Panc1 (cell line): ENCODE results near the gene PHLPP1. TPM values are rescaled to one million over a fixed set of nuclear protein-coding genes. Genes with fewer than 3 reads are reported as not detected.

Source experiments
- ATAC-seq: fragments of 200-7000 bp; cut with Tn5 transposase; 2 replicates; pipeline ENCODE4 v1.9.1; 2020; ENCODE audit warnings: mild to moderate bottlenecking, moderate library complexity
- BruUV-seq: library from RNA; stranded (reverse); fragments of 400-500 nt; replicated peaks from 2 replicates; lab custom pipeline; 2021; lab: Mats Ljungman, UMichigan
- CTCF ChIA-PET: fragments of 300-600 bp; sonication (Branson Sonifier 250); formaldehyde crosslinking; loops from one replicate; lab custom pipeline; 2022; ENCODE audit warnings: antibody characterized with exemption; lab: Charles Lee
- POLR2A ChIA-PET: fragments of 300-600 bp; sonication (Branson Sonifier 250); formaldehyde crosslinking; loops from one replicate; lab custom pipeline; 2022; ENCODE audit warnings: antibody characterized with exemption; lab: Charles Lee
- DNase-seq: peaks from one replicate; pipeline ENCODE4 v3.0.0-alpha.2; 2010; ENCODE audit warnings: low read depth, low spot score
- H3K27ac ChIP-seq: 2 replicates; pipeline ENCODE4 v1.5.1; 2011; ENCODE audit warnings: mild to moderate bottlenecking, low read length, inconsistent platforms
- H3K27me3 ChIP-seq: fragments of 200-500 bp; sonication (Bioruptor generic); 2 replicates; pipeline ENCODE4 v1.6.0; 2014; ENCODE audit warnings: low read length, inconsistent platforms; ENCODE audit not compliant: control insufficient read depth, insufficient read depth
- H3K36me3 ChIP-seq: fragments of 200-500 bp; sonication (Bioruptor generic); 2 replicates; pipeline ENCODE4 v1.5.1; 2014; ENCODE audit warnings: inconsistent platforms, mild to moderate bottlenecking, low read length, moderate library complexity; ENCODE audit not compliant: control insufficient read depth, insufficient read depth
- H3K4me1 ChIP-seq: 2 replicates; pipeline ENCODE4 v1.5.1; 2011; ENCODE audit warnings: inconsistent platforms, mild to moderate bottlenecking, low read length, moderate library complexity; ENCODE audit not compliant: control insufficient read depth, insufficient read depth
- H3K4me3 ChIP-seq, 2 experiments: 2 replicates each; pipeline ENCODE4 v1.5.1; 2011 to 2012; ENCODE audit warnings: low read depth in 2 of 2, low read length in 2 of 2, mild to moderate bottlenecking in 2 of 2, inconsistent platforms in 1 of 2, moderate library complexity in 1 of 2
- H3K9me3 ChIP-seq: fragments of 200-500 bp; sonication (Bioruptor generic); 2 replicates; pipeline ENCODE4 v1.5.1; 2014; ENCODE audit warnings: low read depth, mild to moderate bottlenecking, inconsistent platforms, low read length, moderate library complexity; ENCODE audit not compliant: control insufficient read depth, insufficient read depth
- POLR2AphosphoS5 ChIP-seq: IDR thresholded peaks from 2 replicates; pipeline ENCODE4 v1.6.1; 2012; ENCODE audit warnings: mild to moderate bottlenecking, low read depth, low read length, moderate library complexity
- SIN3A ChIP-seq: IDR thresholded peaks from 2 replicates; pipeline ENCODE4 v1.6.1; 2012; ENCODE audit warnings: low read depth, mild to moderate bottlenecking, low read length, moderate library complexity, borderline replicate concordance; ENCODE audit not compliant: insufficient read depth
- TCF7L2 ChIP-seq: IDR thresholded peaks from 2 replicates; pipeline ENCODE4 v1.6.1; 2011; ENCODE audit warnings: mild to moderate bottlenecking, low read depth, low read length, inconsistent platforms
- in situ Hi-C: cut with HindIII; loops from 2 replicates; pipeline ENCODE4 v1.10.0; 2016; ENCODE audit warnings: low sequenced_read_pairs, low pct_unique_long_range_greater_than_20kb
- intact Hi-C: fragments of 100-400 bp; cut with micrococcal nuclease; formaldehyde crosslinking; loops from one replicate; pipeline ENCODE4 v1.10.0; 2022; ENCODE audit not compliant: unreplicated experiment
- total RNA-seq: library from RNA; stranded (reverse); gene quantifications from one replicate; pipeline ENCODE4 v1.2.1, GENCODE V29; 2021; ENCODE audit not compliant: unreplicated experiment
- TF ChIP-seq, protein P1 (sequence below), 2 experiments: IDR thresholded peaks; 2 replicates each; pipeline ENCODE4 v1.6.1; 2011 to 2012; ENCODE audit warnings: low read depth in 2 of 2, control low read depth in 1 of 2, low read length in 1 of 2, mild to moderate bottlenecking in 1 of 2, moderate library complexity in 1 of 2; ENCODE audit not compliant: insufficient read depth in 1 of 2
- TF ChIP-seq, protein P2 (sequence below): fragments of 450-650 bp; IDR thresholded peaks from 2 replicates; pipeline ENCODE4 v1.5.1; 2017; ENCODE audit warnings: mild to moderate bottlenecking

PHLPP1 gene
- total RNA-seq, 1 experiment from 2014 or later: 6.3 TPM

DNA sequence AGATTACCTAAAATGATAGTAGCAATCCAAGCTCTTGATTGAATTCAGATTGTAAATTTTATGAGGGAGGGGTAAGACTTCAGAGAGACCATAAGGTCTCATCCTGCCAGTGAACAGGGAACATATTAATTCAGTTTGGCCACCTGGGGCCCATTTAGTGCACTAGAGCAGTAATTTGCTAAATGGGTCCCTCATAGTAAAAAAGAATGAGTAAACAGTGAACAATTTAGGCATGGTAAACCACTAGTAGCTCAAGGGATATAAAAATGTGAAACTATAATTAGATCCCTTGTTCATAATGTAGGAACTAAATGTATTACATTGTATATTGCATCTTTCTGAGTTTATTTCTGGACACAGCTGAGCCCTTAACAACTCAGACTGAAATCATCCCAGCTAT, 4.9 kb upstream of the PHLPP1 start:
- Histone ChIP-seq H3K27me3 (no peaks in the 10 kb centered on the region), H3K36me3 (no peaks in the 10 kb centered on the region), H3K9me3 (no peaks in the 10 kb centered on the region), H3K4me3 (no peak overlapping the region), H3K4me1 (no peaks in the 10 kb centered on the region; the same call in 1 of the 2 replicates), H3K27ac (no peak overlapping the region)
- TF ChIP-seq TCF7L2 (no peak), POLR2AphosphoS5 (no peak), SIN3A (no peak)
- TF ChIP-seq, protein P1, sequence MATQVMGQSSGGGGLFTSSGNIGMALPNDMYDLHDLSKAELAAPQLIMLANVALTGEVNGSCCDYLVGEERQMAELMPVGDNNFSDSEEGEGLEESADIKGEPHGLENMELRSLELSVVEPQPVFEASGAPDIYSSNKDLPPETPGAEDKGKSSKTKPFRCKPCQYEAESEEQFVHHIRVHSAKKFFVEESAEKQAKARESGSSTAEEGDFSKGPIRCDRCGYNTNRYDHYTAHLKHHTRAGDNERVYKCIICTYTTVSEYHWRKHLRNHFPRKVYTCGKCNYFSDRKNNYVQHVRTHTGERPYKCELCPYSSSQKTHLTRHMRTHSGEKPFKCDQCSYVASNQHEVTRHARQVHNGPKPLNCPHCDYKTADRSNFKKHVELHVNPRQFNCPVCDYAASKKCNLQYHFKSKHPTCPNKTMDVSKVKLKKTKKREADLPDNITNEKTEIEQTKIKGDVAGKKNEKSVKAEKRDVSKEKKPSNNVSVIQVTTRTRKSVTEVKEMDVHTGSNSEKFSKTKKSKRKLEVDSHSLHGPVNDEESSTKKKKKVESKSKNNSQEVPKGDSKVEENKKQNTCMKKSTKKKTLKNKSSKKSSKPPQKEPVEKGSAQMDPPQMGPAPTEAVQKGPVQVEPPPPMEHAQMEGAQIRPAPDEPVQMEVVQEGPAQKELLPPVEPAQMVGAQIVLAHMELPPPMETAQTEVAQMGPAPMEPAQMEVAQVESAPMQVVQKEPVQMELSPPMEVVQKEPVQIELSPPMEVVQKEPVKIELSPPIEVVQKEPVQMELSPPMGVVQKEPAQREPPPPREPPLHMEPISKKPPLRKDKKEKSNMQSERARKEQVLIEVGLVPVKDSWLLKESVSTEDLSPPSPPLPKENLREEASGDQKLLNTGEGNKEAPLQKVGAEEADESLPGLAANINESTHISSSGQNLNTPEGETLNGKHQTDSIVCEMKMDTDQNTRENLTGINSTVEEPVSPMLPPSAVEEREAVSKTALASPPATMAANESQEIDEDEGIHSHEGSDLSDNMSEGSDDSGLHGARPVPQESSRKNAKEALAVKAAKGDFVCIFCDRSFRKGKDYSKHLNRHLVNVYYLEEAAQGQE (IDR thresholded peaks at IDR 0.05; ENCODE audit: insufficient read depth in 1 of 2, low read depth in 2 of 2, low read length in 1 of 2): no peak
- TF ChIP-seq, protein P2, sequence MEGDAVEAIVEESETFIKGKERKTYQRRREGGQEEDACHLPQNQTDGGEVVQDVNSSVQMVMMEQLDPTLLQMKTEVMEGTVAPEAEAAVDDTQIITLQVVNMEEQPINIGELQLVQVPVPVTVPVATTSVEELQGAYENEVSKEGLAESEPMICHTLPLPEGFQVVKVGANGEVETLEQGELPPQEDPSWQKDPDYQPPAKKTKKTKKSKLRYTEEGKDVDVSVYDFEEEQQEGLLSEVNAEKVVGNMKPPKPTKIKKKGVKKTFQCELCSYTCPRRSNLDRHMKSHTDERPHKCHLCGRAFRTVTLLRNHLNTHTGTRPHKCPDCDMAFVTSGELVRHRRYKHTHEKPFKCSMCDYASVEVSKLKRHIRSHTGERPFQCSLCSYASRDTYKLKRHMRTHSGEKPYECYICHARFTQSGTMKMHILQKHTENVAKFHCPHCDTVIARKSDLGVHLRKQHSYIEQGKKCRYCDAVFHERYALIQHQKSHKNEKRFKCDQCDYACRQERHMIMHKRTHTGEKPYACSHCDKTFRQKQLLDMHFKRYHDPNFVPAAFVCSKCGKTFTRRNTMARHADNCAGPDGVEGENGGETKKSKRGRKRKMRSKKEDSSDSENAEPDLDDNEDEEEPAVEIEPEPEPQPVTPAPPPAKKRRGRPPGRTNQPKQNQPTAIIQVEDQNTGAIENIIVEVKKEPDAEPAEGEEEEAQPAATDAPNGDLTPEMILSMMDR: no peak
- in situ Hi-C loops: no loop called here
- no peak for DNase-seq
- no TSS peak for BruUV-seq
- ChIA-PET POLR2A (interaction anchor here (0.5 kb wide), 1 partner anchor 218 kb away, joined by 3 read pairs; no protein-coding TSS in a partner anchor), CTCF (interaction anchor here (0.6 kb wide), 1 partner anchor 16 kb away, joined by 3 read pairs; no protein-coding TSS in a partner anchor)
- intact Hi-C loops: no loop called here
- ATAC-seq: no peak

DNA sequence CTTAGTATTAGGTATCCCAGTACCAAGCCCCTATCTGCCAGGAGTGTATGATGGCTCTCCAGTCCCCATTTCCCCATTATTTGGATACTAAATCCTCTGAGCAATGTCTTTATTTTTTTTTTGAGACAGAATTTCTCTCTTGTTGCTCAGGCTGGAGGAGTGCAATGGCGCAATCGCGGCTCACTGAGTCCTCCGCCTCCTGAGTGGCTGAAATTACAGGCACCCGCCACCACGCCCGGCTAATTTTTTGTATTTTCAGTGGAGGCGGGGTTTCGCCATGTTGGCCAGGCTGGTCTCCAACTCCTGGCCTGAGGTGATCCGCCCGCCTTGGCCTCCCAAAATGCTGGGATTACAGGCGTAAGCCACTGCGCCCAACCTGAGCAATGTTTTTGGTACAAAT, 3.6 kb upstream of the PHLPP1 start:
- TF ChIP-seq, protein P2: no peak
- TF ChIP-seq TCF7L2 (no peak), SIN3A (no peak), POLR2AphosphoS5 (no peak)
- TF ChIP-seq, protein P1 (IDR thresholded peaks at IDR 0.05; ENCODE audit: insufficient read depth in 1 of 2, low read depth in 2 of 2, low read length in 1 of 2): no peak
- ATAC-seq (no peak), DNase-seq (no peak)
- Histone ChIP-seq H3K4me1 (no peaks in the 10 kb centered on the region; the same call in 1 of the 2 replicates), H3K27me3 (no peaks in the 10 kb centered on the region), H3K9me3 (no peaks in the 10 kb centered on the region), H3K36me3 (no peaks in the 10 kb centered on the region), H3K4me3 (no peak overlapping the region), H3K27ac (no peak overlapping the region)
- in situ Hi-C loops: no loop called here
- intact Hi-C loops: no loop called here
- ChIA-PET CTCF (no interaction called here), POLR2A (no interaction called here)
- BruUV-seq: no TSS peak
